HepG2 (cell line): ENCODE measurements around the gene FGF23. TPM values are rescaled to one million over a fixed set of nuclear protein-coding genes. Genes with fewer than 3 reads are reported as not detected.
A peak's percentile ranks its signal among the peaks of the same experiment; 100 is the strongest.

Experiments
- ATAC-seq: fragments of 200-7000 bp; cut with Tn5 transposase; 3 replicates; pipeline ENCODE4 v1.9.1; 2020; ENCODE audit warnings: mild to moderate bottlenecking, moderate library complexity
- Bru-seq: library from RNA; stranded (reverse); fragments of 400-500 nt; gene quantifications from one replicate; lab custom pipeline; 2021; lab: Mats Ljungman, UMichigan
- BruChase-seq, 2 experiments: library from RNA; stranded (reverse); fragments of 400-500 nt; gene quantifications; one replicate each; lab custom pipeline; 2021; lab: Mats Ljungman, UMichigan
- BruUV-seq: library from RNA; stranded (reverse); fragments of 400-500 nt; replicated peaks from 2 replicates; lab custom pipeline; 2021; lab: Mats Ljungman, UMichigan
- CTCF ChIA-PET: fragments of 300-600 bp; formaldehyde crosslinking; extraction: SDS; loops from one replicate; lab custom pipeline; 2021; ENCODE audit warnings: low total read pairs, inconsistent platforms, low intra/inter-chr PET ratio; lab: Yijun Ruan, JAX
- POLR2A ChIA-PET: fragments of 350-600 bp; sonication (Branson Sonifier 250); formaldehyde crosslinking; loops from one replicate; lab custom pipeline; 2020; ENCODE audit warnings: antibody characterized with exemption, inconsistent platforms; lab: Yijun Ruan, JAX
- DNase-seq: peaks from one replicate; pipeline ENCODE4 v3.0.0-alpha.2; 2015; ENCODE audit warnings: low spot score
- FAIRE-seq: peaks from 3 replicates; lab custom pipeline; 2011; peaks lifted over from hg19 to GRCh38; lab: Jason Lieb, UNC
- H2AFZ ChIP-seq: one replicate; pipeline ENCODE4 v1.6.1; 2011; ENCODE audit warnings: low read length, inconsistent platforms
- H3K27ac ChIP-seq: fragments of 300-600 bp; 3 replicates; pipeline ENCODE4 v1.8.0; 2011; ENCODE audit warnings: mixed run types, mild to moderate bottlenecking, mixed read lengths, low read length, inconsistent platforms; ENCODE audit not compliant: insufficient read depth; ENCODE audit errors: extremely low read length
- H3K27me3 ChIP-seq, 2 experiments: fragments of 200-600 bp in 1 of 2; 2 replicates in 1 of 2; 3 replicates in 1 of 2; pipeline versions ENCODE4 v1.6.0 to v1.8.0; 2011; ENCODE audit warnings: low read length in 2 of 2, mild to moderate bottlenecking in 2 of 2, moderate library complexity in 2 of 2, inconsistent platforms in 1 of 2; ENCODE audit not compliant: insufficient read depth in 2 of 2, control insufficient read depth in 1 of 2
- H3K36me3 ChIP-seq, 2 experiments: fragments of 200-600 bp in 1 of 2; replicated peaks in 1 of 2; 2 replicates in 1 of 2; 3 replicates in 1 of 2; pipeline versions ENCODE4 v1.5.1 to v1.8.0; 2011; ENCODE audit warnings: low read length in 2 of 2, inconsistent platforms in 1 of 2; ENCODE audit not compliant: insufficient read depth in 2 of 2, control insufficient read depth in 1 of 2
- H3K4me1 ChIP-seq: 2 replicates; pipeline ENCODE4 v1.5.1; 2012; ENCODE audit warnings: low read length, inconsistent platforms; ENCODE audit not compliant: insufficient read depth
- H3K4me2 ChIP-seq: 2 replicates; pipeline ENCODE4 v1.6.0; 2011; ENCODE audit warnings: low read depth, low read length, inconsistent platforms
- H3K4me3 ChIP-seq, 3 experiments: fragments of 200-600 bp in 1 of 3; sonication (generic), shearing (Covaris generic) in 1 of 3; replicated peaks in 1 of 3; 2 replicates each; pipeline ENCODE4 v1.5.1; 2011 to 2016; ENCODE audit warnings: low read length in 3 of 3, inconsistent platforms in 2 of 3, low read depth in 2 of 3, mild to moderate bottlenecking in 2 of 3, control low read depth in 1 of 3, mixed read lengths in 1 of 3; ENCODE audit not compliant: insufficient read depth in 1 of 3
- H3K79me2 ChIP-seq: one replicate; pipeline ENCODE4 v1.6.1; 2011; ENCODE audit warnings: low read length, inconsistent platforms; ENCODE audit not compliant: insufficient read depth
- H3K9ac ChIP-seq: 2 replicates; pipeline ENCODE4 v1.6.0; 2011; ENCODE audit warnings: mild to moderate bottlenecking, low read depth, low read length, inconsistent platforms; ENCODE audit not compliant: insufficient read depth
- H3K9me3 ChIP-seq: 2 replicates; pipeline ENCODE4 v1.5.1; 2012; ENCODE audit warnings: mild to moderate bottlenecking, low read length
- H4K20me1 ChIP-seq: 2 replicates; pipeline ENCODE4 v1.6.0; 2011; ENCODE audit warnings: inconsistent platforms, mild to moderate bottlenecking, low read length, moderate library complexity; ENCODE audit not compliant: insufficient read depth
- PHF21A ChIP-seq: sonication (generic); formaldehyde crosslinking; IDR thresholded peaks from 2 replicates; pipeline ENCODE4 v1.5.0; 2020; ENCODE audit warnings: mild to moderate bottlenecking, missing genetic modification reagents
- SIX4 ChIP-seq: sonication (generic); formaldehyde crosslinking; IDR thresholded peaks from 2 replicates; pipeline ENCODE4 v1.4.0; 2020; ENCODE audit warnings: missing genetic modification reagents
- TSC22D2 ChIP-seq: sonication (generic); formaldehyde crosslinking; IDR thresholded peaks from 2 replicates; pipeline ENCODE4 v1.5.1; 2020; ENCODE audit warnings: missing genetic modification reagents, mild to moderate bottlenecking, borderline replicate concordance
- ZNF749 ChIP-seq: sonication (generic); formaldehyde crosslinking; IDR thresholded peaks from 2 replicates; pipeline ENCODE4 v1.8.0; 2022; ENCODE audit warnings: mild to moderate bottlenecking, missing genetic modification reagents, moderate library complexity, borderline replicate concordance
- ZSCAN12 ChIP-seq: sonication (generic); formaldehyde crosslinking; IDR thresholded peaks from 2 replicates; pipeline ENCODE4 v1.9.0; 2021; ENCODE audit warnings: mild to moderate bottlenecking, missing genetic modification reagents
- WGBS: methylation state at CpG from one replicate; pipeline ENCODE4 v1.1.6; 2017; ENCODE audit warnings: low lambda C conversion rate; 5-methylcytosine and 5-hydroxymethylcytosine counted together
- in situ Hi-C: cut with HindIII; loops from 2 replicates; pipeline ENCODE4 v1.10.0; 2017; ENCODE audit warnings: low pct_unique_long_range_greater_than_20kb; ENCODE audit not compliant: extremely low pct_ligation_motif_present
- intact Hi-C: fragments of 100-400 bp; cut with micrococcal nuclease; formaldehyde crosslinking; loops from one replicate; pipeline ENCODE4 v1.10.0; 2022; ENCODE audit not compliant: unreplicated experiment
- long read RNA-seq, 2 experiments: library from RNA in 1 of 2; library from polyadenylated mRNA in 1 of 2; stranded (forward) in 1 of 2; unstranded in 1 of 2; transcript quantifications; one replicate each; pipeline ENCODE4 v2.0.0, GENCODE V29; 2019 to 2022
- polyA minus RNA-seq, 3 experiments: library from RNA; depleted of rRNA, polyadenylated mRNA; stranded (reverse); fragments of >200 nt; gene quantifications; 2 replicates each; pipeline ENCODE4 v1.2.3, GENCODE V29; 2011; ENCODE audit warnings: low replicate concordance in 1 of 3
- polyA plus RNA-seq, 8 experiments: library from polyadenylated mRNA; depleted of rRNA in 3 of 8; stranded (reverse) in 7 of 8; unstranded in 1 of 8; fragments of >200 nt; fragmentation: Illumina TruSeq in 4 of 8; extraction: Trizol in 4 of 8; gene quantifications; 2 replicates each; pipeline versions ENCODE4 v1.2.1 to v1.2.3, GENCODE V29; 2011 to 2016; ENCODE audit warnings: low read depth in 4 of 8, missing spikeins in 1 of 8, mixed read lengths in 1 of 8; ENCODE audit not compliant: insufficient read depth in 1 of 8
- total RNA-seq, 5 experiments: library from RNA; depleted of rRNA; stranded (reverse); fragments of >200 nt; fragmentation: Illumina TruSeq; extraction: Trizol; gene quantifications; 2 replicates each; pipeline ENCODE4 v1.2.3, GENCODE V29; 2016; ENCODE audit warnings: low read depth in 1 of 5

The FGF23 gene
- total RNA-seq (2016; rRNA removed; fragmentation: Illumina TruSeq; extraction: Trizol) (not detected in 2 replicates), polyA plus RNA-seq (2011; rRNA removed) (not detected in 2 replicates), polyA minus RNA-seq (2011; rRNA and poly(A)+ RNA removed; ENCODE audit: low replicate concordance) (not detected in 2 replicates), Bru-seq, nascent RNA (not detected), BruChase-seq, experiment 1, labeled RNA remaining after a 6-hour chase (not detected), BruChase-seq, experiment 2, labeled RNA remaining after a 2-hour chase (not detected)
- total RNA-seq (2016; cell fraction: cytosol; rRNA removed; fragmentation: Illumina TruSeq; extraction: Trizol; ENCODE audit: low read depth): not detected in 2 replicates
- total RNA-seq (2016; cell fraction: insoluble cytoplasmic fraction; rRNA removed; fragmentation: Illumina TruSeq; extraction: Trizol): not detected in 2 replicates
- not detected in 2 replicates for total RNA-seq (2016; cell fraction: membrane; rRNA removed; fragmentation: Illumina TruSeq; extraction: Trizol)
- total RNA-seq (2016; cell fraction: nucleus; rRNA removed; fragmentation: Illumina TruSeq; extraction: Trizol): not detected in 2 replicates
- polyA plus RNA-seq (2011; cell fraction: cytosol; rRNA removed): 0.01 TPM in 1 of 2 replicates, not detected in the other
- not detected in 2 replicates for polyA plus RNA-seq (2011; cell fraction: nucleus; rRNA removed)
- polyA plus RNA-seq (2012): not detected in 2 replicates
- polyA plus RNA-seq (2016; cell fraction: cytosol; fragmentation: Illumina TruSeq; extraction: Trizol; ENCODE audit: low read depth): not detected in 2 replicates
- polyA plus RNA-seq (2016; cell fraction: insoluble cytoplasmic fraction; fragmentation: Illumina TruSeq; extraction: Trizol; ENCODE audit: low read depth): not detected in 2 replicates
- polyA plus RNA-seq (2016; cell fraction: membrane; fragmentation: Illumina TruSeq; extraction: Trizol; ENCODE audit: low read depth): not detected in 2 replicates
- not detected in 2 replicates for polyA plus RNA-seq (2016; cell fraction: nucleus; fragmentation: Illumina TruSeq; extraction: Trizol; ENCODE audit: insufficient read depth, low read depth)
- polyA minus RNA-seq (2011; cell fraction: cytosol; rRNA and poly(A)+ RNA removed): not detected in 2 replicates
- polyA minus RNA-seq (2011; cell fraction: nucleus; rRNA and poly(A)+ RNA removed): not detected in 2 replicates
- long read RNA-seq, experiment 1: 0 reads
- long read RNA-seq, experiment 2: 0 reads

DNA sequence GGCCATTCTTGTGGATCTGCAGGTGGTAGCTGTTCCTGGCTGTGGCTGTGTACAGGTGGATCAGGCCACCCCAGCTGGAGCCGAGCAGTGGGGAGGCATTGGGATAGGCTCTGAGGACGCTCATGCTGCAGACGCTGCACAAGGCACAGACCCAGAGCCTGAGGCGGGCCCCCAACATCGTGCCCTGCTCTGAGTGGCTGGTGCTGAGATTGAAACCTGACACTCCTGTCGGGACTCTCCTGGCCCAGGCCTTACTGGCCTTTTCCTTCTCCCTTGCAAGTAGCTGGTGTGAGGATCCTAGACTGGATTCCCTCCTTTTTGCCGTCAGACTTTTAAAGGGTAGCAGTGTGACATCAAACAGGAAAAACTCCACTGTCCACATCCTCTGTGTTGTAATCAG is at the start of gene FGF23:
TSS of gene FGF23 (minus strand) at position 308 of the 400 bp plus-strand sequence. CDS start at position 178, 130 bp downstream.
- intact Hi-C loops (no loop called here), in situ Hi-C loops (no loop called here)
- FAIRE-seq: no peak
- ChIA-PET POLR2A (no interaction called here), CTCF (no interaction called here)
- no peak within 1 kb of the TSS for H3K4me3 ChIP-seq
- H3K4me2 ChIP-seq: 0 out of 2 replicates have a peak within 1 kb of the TSS, but pooled peaks have one; percentile 18
- H2AFZ ChIP-seq: no peak within 1 kb of the TSS
- H3K79me2 ChIP-seq: no peaks in the 10 kb centered on the region
- 4% methylated on average over 5 of the region's 7 CpGs for WGBS
- peaks cover 1 to 20% of the 10 kb centered on the region in 2 experiments; a peak in 3 of 5 replicates for H3K27me3 ChIP-seq
- H3K36me3 ChIP-seq: no peaks in the 10 kb centered on the region
- peak; percentile 6 for DNase-seq
- no TSS peak for BruUV-seq
- no peaks in the 10 kb centered on the region for H3K9me3 ChIP-seq
- H3K4me1 ChIP-seq: peaks cover 24% of the 10 kb centered on the region
- TF ChIP-seq TSC22D2 (CRISPR knock-in tag) (no peak), PHF21A (CRISPR knock-in tag) (0 out of 2 replicates have a peak, but pooled peaks have one; percentile 19), ZNF749 (CRISPR knock-in tag) (no peak), SIX4 (CRISPR knock-in tag) (peak; percentile 70; the same call in 1 of the 2 replicates), ZSCAN12 (CRISPR knock-in tag) (no peak)
- no peak within 1 kb of the TSS for H3K27ac ChIP-seq
- ATAC-seq: peak; percentile 96
- no peak within 1 kb of the TSS for H3K9ac ChIP-seq
- H4K20me1 ChIP-seq: no peaks in the 10 kb centered on the region
